T-cell (primary cell): ENCODE results near the gene KCTD19. TPM values are rescaled to one million over a fixed set of nuclear protein-coding genes. Genes with fewer than 3 reads are reported as not detected.

Experiments
- ATAC-seq, 4 experiments: fragments of 200-7000 bp in 3 of 4; fragments of 150-1000 bp in 1 of 4; cut with Tn5 transposase; replicated peaks in 1 of 4; 1 replicate in 3 of 4; 2 replicates in 1 of 4; pipeline ENCODE4 v1.10.0; 2021; ENCODE audit warnings: moderate library complexity in 3 of 4, mild to moderate bottlenecking in 2 of 4, moderate number of reproducible peaks in 1 of 4
- CTCF ChIA-PET, 2 donors: fragments of 300-600 bp; sonication (Branson Sonifier 250); formaldehyde crosslinking; loops; one replicate each; lab custom pipeline; 2022; ENCODE audit warnings: antibody characterized with exemption in 2 of 2; lab: Charles Lee
- POLR2A ChIA-PET, 2 donors: fragments of 300-600 bp; sonication (Branson Sonifier 250); formaldehyde crosslinking; loops; one replicate each; lab custom pipeline; 2022; ENCODE audit warnings: antibody characterized with exemption in 2 of 2; lab: Charles Lee
- DNase-seq, 35 experiments: peaks; one replicate each; pipeline versions ENCODE4 v3.0.0 to v3.0.0-alpha.2; 2013 to 2023
- H3K27ac ChIP-seq: one replicate; pipeline ENCODE4 v1.5.1; 2013; ENCODE audit warnings: low read length
- H3K27me3 ChIP-seq, 2 experiments: replicated peaks in 1 of 2; 1 replicate in 1 of 2; 2 replicates in 1 of 2; pipeline versions ENCODE4 v1.6.1 to v1.7.0; 2013; ENCODE audit warnings: low read length in 1 of 2, mixed read lengths in 1 of 2; ENCODE audit not compliant: control insufficient read depth in 2 of 2, insufficient read depth in 2 of 2; ENCODE audit errors: extremely low read depth in 1 of 2
- H3K36me3 ChIP-seq, 2 donors: 1 replicate in 1 of 2; 2 replicates in 1 of 2; pipeline versions ENCODE4 v1.6.1 to v1.7.0; 2013; ENCODE audit warnings: low read length in 1 of 2; ENCODE audit not compliant: control insufficient read depth in 2 of 2, insufficient read depth in 1 of 2; ENCODE audit errors: extremely low read depth in 1 of 2
- H3K4me1 ChIP-seq, 2 experiments: 1 replicate in 1 of 2; 2 replicates in 1 of 2; pipeline versions ENCODE4 v1.6.1 to v1.7.0; 2013; ENCODE audit warnings: low read length in 2 of 2, mixed read lengths in 1 of 2; ENCODE audit not compliant: insufficient read depth in 2 of 2, control insufficient read depth in 1 of 2; ENCODE audit errors: extremely low read depth in 1 of 2
- H3K4me3 ChIP-seq, 2 donors: 1 replicate in 1 of 2; 2 replicates in 1 of 2; pipeline versions ENCODE4 v1.5.1 to v1.7.0; 2013; ENCODE audit warnings: mild to moderate bottlenecking in 2 of 2, low read length in 1 of 2, moderate library complexity in 1 of 2; ENCODE audit not compliant: control insufficient read depth in 1 of 2; ENCODE audit errors: extremely low read depth in 1 of 2
- H3K9me3 ChIP-seq: 2 replicates; pipeline ENCODE4 v1.7.0; 2013
- H3K27ac Mint-ChIP-seq, 2 donors: one replicate each; pipeline ENCODE4 v1.8.0; 2020 to 2021; ENCODE audit warnings: mild to moderate bottlenecking in 2 of 2, mixed read lengths in 2 of 2
- H3K27me3 Mint-ChIP-seq, 2 donors: one replicate each; pipeline ENCODE4 v1.8.0; 2021 to 2022; ENCODE audit warnings: mixed read lengths in 2 of 2
- H3K36me3 Mint-ChIP-seq: one replicate; pipeline ENCODE4 v1.8.0; 2021; ENCODE audit warnings: mixed read lengths
- H3K4me1 Mint-ChIP-seq, 3 donors: one replicate each; pipeline ENCODE4 v1.8.0; 2020 to 2022; ENCODE audit warnings: mixed read lengths in 3 of 3, mild to moderate bottlenecking in 1 of 3
- H3K4me3 Mint-ChIP-seq, 3 donors: one replicate each; pipeline ENCODE4 v1.8.0; 2020 to 2022; ENCODE audit warnings: mild to moderate bottlenecking in 3 of 3, mixed read lengths in 3 of 3, moderate library complexity in 3 of 3
- H3K9me3 Mint-ChIP-seq, 3 donors: one replicate each; pipeline ENCODE4 v1.8.0; 2020 to 2022; ENCODE audit warnings: mixed read lengths in 3 of 3
- WGBS: methylation state at CpG from one replicate; pipeline ENCODE4 v1.1.5; 2013; ENCODE audit warnings: missing lambda C conversion rate; ENCODE audit not compliant: insufficient coverage; 5-methylcytosine and 5-hydroxymethylcytosine counted together
- total RNA-seq, 35 experiments: library from RNA in 6 of 35; stranded (reverse) in 6 of 35; fragments of 120-200 nt in 1 of 35; gene quantifications; one replicate each; pipeline versions ENCODE4 v1.2.1 to v1.2.4 and lab custom pipeline; 2013 to 2026

The KCTD19 gene
- total RNA-seq, 5 donors from 2014 or later (not counting 1 experiment from before 2014, with no cell fraction given) = not detected

DNA sequence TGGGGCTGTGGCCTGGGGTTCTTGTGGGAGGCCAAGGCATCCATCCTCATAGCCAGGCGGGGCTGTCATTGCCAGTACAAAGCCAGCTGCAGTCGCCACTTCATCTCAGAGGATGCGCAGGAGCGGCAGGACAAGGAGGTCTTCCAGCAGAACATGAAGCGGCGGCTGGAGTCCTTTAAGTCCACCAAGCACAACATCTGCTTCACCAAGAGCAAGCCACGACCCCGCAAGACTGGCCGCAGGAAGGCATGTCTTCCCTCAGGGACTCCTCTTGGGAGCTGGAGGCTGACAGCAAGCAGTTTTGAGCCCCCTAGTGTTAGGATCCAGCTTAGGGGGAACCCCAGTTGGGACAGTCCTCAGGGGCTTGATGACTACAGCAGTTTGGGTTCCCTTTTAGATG lies 62.3 kb downstream of the KCTD19 start:
- CTCF ChIA-PET = no interaction called here
- Histone ChIP-seq H3K27ac (no peak overlapping the region), H3K27me3 (peaks cover 0 to 29% of the 10 kb centered on the region in 2 experiments), H3K9me3 (no peaks in the 10 kb centered on the region), H3K4me3 (no peak overlapping the region), H3K4me1 (no peaks in the 10 kb centered on the region), H3K36me3 (no peaks in the 10 kb centered on the region)
- Mint-ChIP-seq H3K4me1 (no peaks in the 10 kb centered on the region), H3K27ac (no peak overlapping the region), H3K36me3 (no peaks in the 10 kb centered on the region), H3K9me3 (no peaks in the 10 kb centered on the region), H3K27me3 (peaks cover 14 to 23% of the 10 kb centered on the region in 2 donors), H3K4me3 (no peak overlapping the region)
- ATAC-seq (no peak), DNase-seq (no peak)
- WGBS = 96% methylated on average over 8 of the region's 9 CpGs
- POLR2A ChIA-PET = no interaction called here

DNA sequence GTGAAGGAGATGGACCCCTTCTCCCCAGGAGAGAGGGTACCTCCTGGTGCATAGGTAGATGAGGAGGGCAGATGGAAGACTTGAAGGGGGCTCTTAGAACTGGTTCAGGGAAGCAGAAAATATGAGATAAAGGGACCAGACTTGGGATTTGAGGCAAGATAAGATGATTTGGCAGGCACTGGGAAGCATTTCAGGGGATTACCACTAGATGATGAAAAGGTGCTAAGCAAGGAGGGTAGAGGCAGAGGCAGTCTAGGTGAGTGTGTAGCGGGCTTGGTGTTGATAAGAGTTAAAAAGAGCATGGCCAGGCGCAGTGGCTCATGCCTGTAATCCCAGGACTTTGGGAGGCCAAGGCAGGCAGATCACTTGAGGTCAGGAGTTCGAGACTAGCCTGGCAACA lies 63.3 kb downstream of the KCTD19 start:
- CTCF ChIA-PET = no interaction called here
- no peaks in the 10 kb centered on the region for H3K4me1 Mint-ChIP-seq
- 79% methylated on average over 2 of the region's 3 CpGs for WGBS

DNA sequence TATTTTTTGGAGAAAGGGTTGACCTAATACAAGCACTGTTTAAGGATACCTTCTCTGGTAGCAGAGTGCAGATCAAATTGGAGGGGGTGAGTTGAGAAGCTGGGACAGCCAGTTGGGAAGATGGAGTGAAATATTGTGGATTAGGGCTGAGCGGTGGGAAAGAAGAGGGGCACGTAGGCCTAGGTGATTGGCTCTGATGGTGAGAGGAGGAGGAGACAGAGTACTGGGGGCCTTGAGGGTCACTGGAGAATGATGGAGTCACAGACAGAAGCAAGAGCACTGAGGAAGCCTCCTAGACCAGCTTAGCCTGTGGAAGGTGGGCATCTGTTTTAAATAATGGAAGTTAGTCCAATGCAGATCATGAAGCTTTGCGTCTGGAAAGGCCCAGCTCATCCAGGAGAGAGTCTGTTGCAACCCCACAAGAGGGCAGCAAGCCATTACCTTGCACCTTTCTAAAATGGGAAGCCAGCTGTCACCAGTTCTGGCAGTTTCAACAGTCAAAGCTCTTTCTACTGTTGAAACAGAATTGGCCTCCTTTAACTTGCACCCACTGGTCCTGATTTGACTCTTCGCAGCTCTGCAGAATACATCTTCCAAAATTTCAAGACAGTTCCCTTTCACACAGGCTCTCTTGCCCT lies 66.0 kb downstream of the KCTD19 start:
- WGBS = 85% methylated on average over 4 of the region's 4 CpGs
- ATAC-seq = no peak
- peak in 2 of 35 experiments; percentile 19 to 38 for DNase-seq
- Histone ChIP-seq H3K27me3 (peaks cover 0 to 52% of the 10 kb centered on the region in 2 experiments), H3K4me3 (no peak overlapping the region), H3K27ac (no peak overlapping the region), H3K4me1 (no peaks in the 10 kb centered on the region), H3K36me3 (no peaks in the 10 kb centered on the region), H3K9me3 (no peaks in the 10 kb centered on the region)
- Mint-ChIP-seq H3K4me1 (no peaks in the 10 kb centered on the region), H3K9me3 (no peaks in the 10 kb centered on the region), H3K27me3 (peaks cover 23 to 24% of the 10 kb centered on the region in 2 donors), H3K27ac (no peak overlapping the region), H3K4me3 (no peak overlapping the region), H3K36me3 (no peaks in the 10 kb centered on the region)
- ChIA-PET POLR2A (no interaction called here), CTCF (interaction anchor here (0.7 to 1.1 kb wide), 4 partner anchors 13 to 1955 kb away, joined by 5 to 10 read pairs (median 6); no protein-coding TSS in a partner anchor)

More for the DNA sequence above, 63.3 kb downstream of the KCTD19 start:
- Mint-ChIP-seq H3K27ac (no peak overlapping the region), H3K4me3 (no peak overlapping the region), H3K27me3 (peaks cover 14 to 23% of the 10 kb centered on the region in 2 donors), H3K36me3 (no peaks in the 10 kb centered on the region), H3K9me3 (no peaks in the 10 kb centered on the region)
- Histone ChIP-seq H3K27ac (no peak overlapping the region), H3K27me3 (peaks cover 0 to 34% of the 10 kb centered on the region in 2 experiments), H3K36me3 (no peaks in the 10 kb centered on the region), H3K4me3 (no peak overlapping the region), H3K9me3 (no peaks in the 10 kb centered on the region), H3K4me1 (no peaks in the 10 kb centered on the region)
- no peak for DNase-seq
- no peak for ATAC-seq
- POLR2A ChIA-PET = no interaction called here

DNA sequence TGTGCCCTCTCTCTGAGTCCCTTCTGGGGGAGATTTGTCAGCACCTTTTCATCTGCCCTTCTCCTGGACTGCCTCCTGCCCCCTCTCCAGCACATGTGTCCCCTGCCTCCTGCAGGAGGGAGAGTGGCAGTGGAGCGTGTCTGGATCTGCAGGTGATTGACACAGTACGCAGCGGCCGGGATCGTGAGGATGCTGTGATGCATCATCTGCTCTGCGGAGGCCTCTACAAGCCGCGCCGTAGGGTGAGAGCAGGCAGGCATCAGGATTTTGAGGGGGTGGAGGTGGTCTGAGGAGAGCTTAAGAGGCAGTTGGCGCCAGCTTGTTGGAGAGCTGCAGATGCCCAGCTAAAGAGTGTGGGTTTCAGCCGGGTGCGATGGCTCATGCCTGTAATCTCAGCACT lies 66.8 kb downstream of the KCTD19 start:
- H3K4me3 ChIP-seq = no peak overlapping the region
- H3K4me3 Mint-ChIP-seq = no peak overlapping the region
- WGBS = 94% methylated on average over 11 of the region's 12 CpGs
- no peaks in the 10 kb centered on the region for H3K36me3 Mint-ChIP-seq
- no peak overlapping the region for H3K27ac Mint-ChIP-seq
- POLR2A ChIA-PET = no interaction called here
- no peak overlapping the region for H3K27ac ChIP-seq
- CTCF ChIA-PET = interaction anchor here in 1 of 2 donors (0.6 to 0.7 kb wide), 2 partner anchors 154 to 1956 kb away, joined by 3 to 5 read pairs; no protein-coding TSS in a partner anchor
- no peaks in the 10 kb centered on the region for H3K36me3 ChIP-seq
- peaks cover 23 to 26% of the 10 kb centered on the region in 2 donors for H3K27me3 Mint-ChIP-seq
- no peaks in the 10 kb centered on the region for H3K4me1 ChIP-seq
- no peaks in the 10 kb centered on the region for H3K9me3 Mint-ChIP-seq
- no peaks in the 10 kb centered on the region for H3K4me1 Mint-ChIP-seq
- DNase-seq = no peak
- no peaks in the 10 kb centered on the region for H3K9me3 ChIP-seq
- ATAC-seq = no peak
- H3K27me3 ChIP-seq = peaks cover 0 to 55% of the 10 kb centered on the region in 2 experiments

DNA sequence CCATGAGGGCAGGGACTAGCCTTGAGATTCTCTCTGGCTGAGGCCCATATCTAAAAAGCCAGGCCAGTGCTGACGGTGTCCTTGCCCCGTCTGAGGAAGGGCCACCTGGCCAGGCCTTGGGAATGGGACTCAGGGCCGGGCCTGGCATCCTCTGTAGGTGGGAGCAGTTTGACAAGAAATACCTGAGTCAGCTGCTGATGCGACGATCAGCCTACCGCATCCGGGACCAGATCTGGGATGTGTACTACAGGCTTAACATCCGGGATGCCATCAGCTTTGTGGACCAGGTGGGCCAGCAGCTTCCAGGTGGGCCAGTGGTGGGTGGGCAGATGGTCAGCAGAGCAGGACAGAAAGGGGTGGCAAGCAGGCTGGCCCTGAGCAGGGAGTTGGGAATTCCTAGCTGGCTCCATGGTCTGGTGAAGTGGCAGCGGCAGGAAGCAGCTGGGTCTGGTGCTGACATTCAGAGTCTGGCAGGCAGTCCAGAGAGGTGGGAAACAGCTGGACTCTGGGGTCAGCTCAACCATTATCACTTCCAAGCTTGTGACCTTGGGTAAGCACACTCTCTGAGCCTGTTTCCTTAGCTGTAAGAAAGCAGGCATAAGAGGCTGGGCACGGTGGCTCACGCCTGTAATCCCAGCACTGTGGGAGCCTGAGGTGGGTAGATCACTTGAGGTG lies 68.2 kb downstream of the KCTD19 start:
- CTCF ChIA-PET = interaction anchor here (0.7 to 0.8 kb wide), 2 partner anchors 14 to 404 kb away, joined by 3 to 7 read pairs; no protein-coding TSS in a partner anchor
- no peaks in the 10 kb centered on the region for H3K9me3 Mint-ChIP-seq
- peaks cover 20 to 23% of the 10 kb centered on the region in 2 donors for H3K27me3 Mint-ChIP-seq
- no peak for DNase-seq
- Histone ChIP-seq H3K4me1 (no peaks in the 10 kb centered on the region), H3K4me3 (no peak overlapping the region), H3K27me3 (peaks cover 0 to 49% of the 10 kb centered on the region in 2 experiments), H3K9me3 (no peaks in the 10 kb centered on the region), H3K36me3 (no peaks in the 10 kb centered on the region), H3K27ac (no peak overlapping the region)
- H3K36me3 Mint-ChIP-seq = no peaks in the 10 kb centered on the region
- no peak for ATAC-seq
- no peaks in the 10 kb centered on the region for H3K4me1 Mint-ChIP-seq
- no peak overlapping the region for H3K4me3 Mint-ChIP-seq
- 91% methylated on average over 9 of the region's 11 CpGs for WGBS
- no peak overlapping the region for H3K27ac Mint-ChIP-seq
- POLR2A ChIA-PET = no interaction called here

DNA sequence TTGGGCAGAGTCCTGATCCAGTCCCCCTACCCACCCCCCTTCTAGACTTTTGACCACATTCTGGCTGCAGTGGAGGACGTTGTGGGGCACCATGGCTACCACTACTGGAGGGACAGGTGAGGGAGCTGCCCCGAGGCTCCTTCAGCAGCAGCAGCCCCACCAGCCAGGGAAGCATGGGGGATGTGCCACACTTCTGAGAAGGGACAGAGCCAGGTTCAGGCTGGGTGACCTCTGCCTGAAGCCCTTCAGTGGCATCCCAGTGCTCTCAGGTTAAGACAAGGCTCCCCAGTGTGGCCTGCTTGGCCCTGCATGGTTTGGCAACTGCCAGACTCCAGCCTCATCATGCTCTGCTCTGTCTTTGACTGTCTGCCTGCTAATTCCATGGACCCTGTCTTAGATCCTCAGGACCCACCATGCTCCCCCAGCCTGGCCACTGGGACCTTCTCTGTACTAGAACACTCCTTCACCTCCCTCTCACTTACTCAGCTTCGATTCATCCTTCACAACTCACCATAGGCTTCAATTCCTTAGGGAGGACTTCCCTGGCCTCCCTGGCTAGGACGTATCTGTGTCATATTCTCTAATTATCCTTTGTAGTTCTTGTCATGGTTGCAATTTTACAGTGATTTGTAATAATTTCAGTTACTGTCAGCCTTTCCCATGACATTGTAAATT lies 68.9 kb downstream of the KCTD19 start:
- Mint-ChIP-seq H3K27ac (no peak overlapping the region), H3K9me3 (no peaks in the 10 kb centered on the region), H3K36me3 (no peaks in the 10 kb centered on the region), H3K4me3 (no peak overlapping the region), H3K4me1 (no peaks in the 10 kb centered on the region), H3K27me3 (peaks cover 16 to 17% of the 10 kb centered on the region in 2 donors)
- ATAC-seq = no peak
- no peaks in the 10 kb centered on the region for H3K4me1 ChIP-seq
- CTCF ChIA-PET = interaction anchor here (0.6 to 0.8 kb wide), 2 partner anchors 233 to 404 kb away, joined by 3 read pairs; no protein-coding TSS in a partner anchor
- H3K36me3 ChIP-seq = no peaks in the 10 kb centered on the region
- H3K9me3 ChIP-seq = no peaks in the 10 kb centered on the region
- POLR2A ChIA-PET = no interaction called here
- 68% methylated on average over 2 of the region's 4 CpGs for WGBS
- no peak overlapping the region for H3K4me3 ChIP-seq
- no peak overlapping the region for H3K27ac ChIP-seq
- DNase-seq = no peak
- peaks cover 0 to 47% of the 10 kb centered on the region in 2 experiments for H3K27me3 ChIP-seq
